Esophagus (tissue), 2 donors: ENCODE data around the gene PRDM12. TPM values are rescaled to one million over a fixed set of nuclear protein-coding genes. Genes with fewer than 3 reads are reported as not detected.

ENCODE experiments used
- H3K27ac ChIP-seq, 2 donors: one replicate each; pipeline ENCODE4 v1.5.1; 2013; ENCODE audit warnings: low read depth in 2 of 2, mild to moderate bottlenecking in 2 of 2, inconsistent platforms in 1 of 2, low read length in 1 of 2, moderate library complexity in 1 of 2
- H3K27me3 ChIP-seq, 2 donors: one replicate each; pipeline ENCODE4 v1.6.1; 2013; ENCODE audit warnings: low read length in 2 of 2, control low read depth in 1 of 2, mild to moderate bottlenecking in 1 of 2; ENCODE audit not compliant: insufficient read depth in 2 of 2, control insufficient read depth in 1 of 2
- H3K36me3 ChIP-seq, 2 donors: one replicate each; pipeline ENCODE4 v1.6.1; 2013; ENCODE audit warnings: low read length in 1 of 2; ENCODE audit not compliant: control insufficient read depth in 2 of 2, insufficient read depth in 2 of 2
- H3K4me1 ChIP-seq, 2 donors: one replicate each; pipeline ENCODE4 v1.6.1; 2013; ENCODE audit warnings: low read length in 1 of 2; ENCODE audit not compliant: control insufficient read depth in 2 of 2, insufficient read depth in 2 of 2
- H3K4me3 ChIP-seq, 2 donors: one replicate each; pipeline ENCODE4 v1.5.1; 2013; ENCODE audit warnings: low read length in 2 of 2, mild to moderate bottlenecking in 2 of 2, low read depth in 1 of 2, moderate library complexity in 1 of 2
- H3K9me3 ChIP-seq, 2 donors: one replicate each; pipeline ENCODE4 v1.6.1; 2013; ENCODE audit warnings: mild to moderate bottlenecking in 2 of 2, low read depth in 1 of 2, low read length in 1 of 2, moderate library complexity in 1 of 2; ENCODE audit not compliant: control insufficient read depth in 2 of 2, insufficient read depth in 1 of 2
- WGBS, 2 donors: extraction: QIAGEN DNeasy Blood & Tissue Kit; methylation state at CpG; one replicate each; pipeline ENCODE4 v1.1.7; 2013; 5-methylcytosine and 5-hydroxymethylcytosine counted together
- polyA plus RNA-seq, 2 donors: library from polyadenylated mRNA; stranded (reverse); fragments of 200-250 nt; gene quantifications; one replicate each; pipeline ENCODE4 v1.2.3, GENCODE V29; 2013
- donor health status: healthy with polysubstance abuse.
- donor health status: Bipolar disorder and iron deficiency.

The PRDM12 gene
- polyA plus RNA-seq, 2 donors: 0.04 TPM; not detected in 1

GRCh38 chr9:130670644-130671043 lies 6.2 kb downstream of the PRDM12 start:
- no peak overlapping the region for H3K27ac ChIP-seq
- peaks cover 0 to 16% of the 10 kb centered on the region in 2 donors for H3K27me3 ChIP-seq
- no peak overlapping the region for H3K4me3 ChIP-seq
- 73 to 84% methylated on average over 6 of the region's 6 CpGs for WGBS, 2 donors
- no peaks in the 10 kb centered on the region for H3K36me3 ChIP-seq
- H3K4me1 ChIP-seq: peaks cover 1 to 4% of the 10 kb centered on the region in 2 donors
- H3K9me3 ChIP-seq: no peaks in the 10 kb centered on the region

- Histone ChIP-seq H3K4me1 (no peaks in the 10 kb centered on the region), H3K36me3 (no peaks in the 10 kb centered on the region), H3K9me3 (no peaks in the 10 kb centered on the region), H3K4me3 (no peak overlapping the region), H3K27me3 (peaks cover 0 to 1% of the 10 kb centered on the region in 2 donors), H3K27ac (no peak overlapping the region)
- 86 to 89% methylated on average over 8 of the region's 8 CpGs for WGBS, 2 donors
Observed at GRCh38 chr9:130672466-130672865, 8.1 kb downstream of the PRDM12 start.

- Histone ChIP-seq H3K27ac (no peak overlapping the region), H3K4me1 (no peaks in the 10 kb centered on the region), H3K9me3 (no peaks in the 10 kb centered on the region), H3K4me3 (no peak overlapping the region), H3K27me3 (no peaks in the 10 kb centered on the region), H3K36me3 (no peaks in the 10 kb centered on the region)
- 84% methylated on average over 12 of the region's 12 CpGs for WGBS, 2 donors
Observed at GRCh38 chr9:130672933-130673615, 8.7 kb downstream of the PRDM12 start.

- no peak overlapping the region for H3K4me3 ChIP-seq
- no peak overlapping the region for H3K27ac ChIP-seq
- no peaks in the 10 kb centered on the region for H3K9me3 ChIP-seq
- no peaks in the 10 kb centered on the region for H3K27me3 ChIP-seq
- 64 to 66% methylated on average over 13 of the region's 13 CpGs for WGBS, 2 donors
- no peaks in the 10 kb centered on the region for H3K36me3 ChIP-seq
- H3K4me1 ChIP-seq: no peaks in the 10 kb centered on the region
Observed at GRCh38 chr9:130675396-130675795, 11.0 kb downstream of the PRDM12 start.

GRCh38 chr9:130677252-130677651 lies 12.9 kb downstream of the PRDM12 start:
- Histone ChIP-seq H3K27ac (no peak overlapping the region), H3K4me3 (no peak overlapping the region), H3K27me3 (no peaks in the 10 kb centered on the region), H3K9me3 (no peaks in the 10 kb centered on the region), H3K4me1 (peaks cover 9 to 11% of the 10 kb centered on the region in 2 donors), H3K36me3 (no peaks in the 10 kb centered on the region)
- 67 to 73% methylated on average over 7 of the region's 7 CpGs for WGBS, 2 donors

GRCh38 chr9:130680836-130681768 lies 16.7 kb downstream of the PRDM12 start:
- WGBS, 2 donors: 2 to 4% methylated on average over 64 to 116 of the region's 116 CpGs
- no peaks in the 10 kb centered on the region for H3K9me3 ChIP-seq
- no peak overlapping the region for H3K27ac ChIP-seq
- H3K36me3 ChIP-seq: no peaks in the 10 kb centered on the region
- no peaks in the 10 kb centered on the region for H3K27me3 ChIP-seq
- H3K4me1 ChIP-seq: peaks cover 9 to 13% of the 10 kb centered on the region in 2 donors
- peak overlapping the region; percentile 55 to 62 for H3K4me3 ChIP-seq

- Histone ChIP-seq H3K27me3 (no peaks in the 10 kb centered on the region), H3K9me3 (no peaks in the 10 kb centered on the region), H3K36me3 (no peaks in the 10 kb centered on the region), H3K4me3 (peak overlapping the region; percentile 47 to 55), H3K27ac (no peak overlapping the region), H3K4me1 (peaks cover 9 to 13% of the 10 kb centered on the region in 2 donors)
- WGBS, 2 donors: 1 to 3% methylated on average over 27 to 45 of the region's 45 CpGs
Observed at GRCh38 chr9:130681769-130682420, 17.5 kb downstream of the PRDM12 start.

- Histone ChIP-seq H3K27me3 (no peaks in the 10 kb centered on the region), H3K36me3 (no peaks in the 10 kb centered on the region), H3K27ac (no peak overlapping the region), H3K4me1 (peaks cover 9 to 13% of the 10 kb centered on the region in 2 donors), H3K4me3 (peak overlapping the region in 1 of 2 donors; percentile 55), H3K9me3 (no peaks in the 10 kb centered on the region)
- 4 to 5% methylated on average over 18 to 22 of the region's 22 CpGs for WGBS, 2 donors
Observed at GRCh38 chr9:130682421-130683121, 18.2 kb downstream of the PRDM12 start.

GRCh38 chr9:130685104-130685503 lies 20.7 kb downstream of the PRDM12 start:
- H3K36me3 ChIP-seq: no peaks in the 10 kb centered on the region
- no peak overlapping the region for H3K4me3 ChIP-seq
- no peaks in the 10 kb centered on the region for H3K27me3 ChIP-seq
- H3K4me1 ChIP-seq: peaks cover 9 to 13% of the 10 kb centered on the region in 2 donors
- no peak overlapping the region for H3K27ac ChIP-seq
- no peaks in the 10 kb centered on the region for H3K9me3 ChIP-seq
